RWPE1 (cell line): ENCODE data around the gene ATG4D.

ENCODE experiments used
- CTCF ChIA-PET: fragments of 350-600 bp; sonication (Branson Sonifier 250); formaldehyde crosslinking; extraction: SDS; loops from one replicate; lab custom pipeline; 2021; lab: Yijun Ruan, JAX
- POLR2A ChIA-PET: fragments of 400-600 bp; formaldehyde crosslinking; extraction: SDS; loops from one replicate; lab custom pipeline; 2020; ENCODE audit warnings: antibody characterized with exemption; ENCODE audit not compliant: low non-redundant PET; lab: Yijun Ruan, JAX
- DNase-seq: peaks from one replicate; pipeline ENCODE4 v3.0.0; 2012; ENCODE audit warnings: low spot score
- H3K27ac ChIP-seq: fragments of 450-650 bp; 2 replicates; pipeline ENCODE4 v1.5.1; 2017
- CTCF ChIP-seq: fragments of 450-650 bp; conservative IDR thresholded peaks from 2 replicates; pipeline ENCODE4 v1.5.1; 2017; ENCODE audit warnings: low read depth, mild to moderate bottlenecking

The ATG4D gene

GRCh38 chr19:10552510-10553053 is 8.9 kb downstream of the ATG4D start:
- CTCF ChIA-PET: interaction anchor here (1.4 to 1.6 kb wide), 2 partner anchors 47 to 69 kb away, joined by 9 read pairs; no protein-coding TSS in a partner anchor
- POLR2A ChIA-PET: interaction anchor here (0.7 to 0.8 kb wide), 2 partner anchors 15 to 36 kb away, joined by 3 to 4 read pairs; no protein-coding TSS in a partner anchor
- peak; percentile 73 for DNase-seq
- H3K27ac ChIP-seq: peak overlapping the region; percentile 96
- TF ChIP-seq CTCF: no peak

GRCh38 chr19:10553087-10553667 is 9.5 kb downstream of the ATG4D start:
- ChIA-PET CTCF (interaction anchor here (0.7 to 1.6 kb wide), 4 partner anchors 12 to 311 kb away, joined by 3 to 9 read pairs (median 4); no protein-coding TSS in a partner anchor), POLR2A (interaction anchor here (0.6 kb wide), 1 partner anchor 14 kb away, joined by 3 read pairs; no protein-coding TSS in a partner anchor)
- TF ChIP-seq CTCF: no peak
- DNase-seq: no peak
- H3K27ac ChIP-seq: peak overlapping the region; percentile 96

- TF ChIP-seq CTCF: no peak
- H3K27ac ChIP-seq: peak overlapping the region; percentile 96
- ChIA-PET CTCF (interaction anchor here (0.6 to 1.7 kb wide), 6 partner anchors 12 to 1324 kb away, joined by 3 to 9 read pairs (median 4); no protein-coding TSS in a partner anchor), POLR2A (interaction anchor here (0.6 kb wide), 1 partner anchor 15 kb away, joined by 3 read pairs; no protein-coding TSS in a partner anchor)
- peak; percentile 65 for DNase-seq
Measured at GRCh38 chr19:10553943-10554381, 10.3 kb downstream of the ATG4D start.

- H3K27ac ChIP-seq: peak overlapping the region; percentile 96
- CTCF ChIA-PET: interaction anchor here (0.5 to 1.7 kb wide), 7 partner anchors 13 to 89 kb away, joined by 3 to 9 read pairs (median 3); no protein-coding TSS in a partner anchor
- TF ChIP-seq CTCF: no peak
- POLR2A ChIA-PET: interaction anchor here (0.6 kb wide), 1 partner anchor 14 kb away, joined by 3 read pairs; no protein-coding TSS in a partner anchor
- peak; percentile 71 for DNase-seq
Measured at GRCh38 chr19:10554760-10555609, 11.3 kb downstream of the ATG4D start.

GRCh38 chr19:10555610-10555973 is 11.9 kb downstream of the ATG4D start:
- CTCF ChIA-PET: interaction anchor here (0.6 to 1.7 kb wide), 6 partner anchors 9 to 72 kb away, joined by 3 to 9 read pairs (median 4); no protein-coding TSS in a partner anchor
- POLR2A ChIA-PET: no interaction called here
- no peak for DNase-seq
- peak overlapping the region; percentile 96 for H3K27ac ChIP-seq
- no peak for TF ChIP-seq CTCF
